Mesodermal cell (in vitro differentiated cells): ENCODE results near the gene KLHDC3.

Experiments used
- H3K27ac ChIP-seq: 2 replicates; pipeline ENCODE4 v1.7.0; 2013; ENCODE audit warnings: mild to moderate bottlenecking, low read depth, low read length, moderate library complexity; ENCODE audit not compliant: severe bottlenecking
- H3K36me3 ChIP-seq: 2 replicates; pipeline ENCODE4 v1.7.1; 2013; ENCODE audit warnings: mild to moderate bottlenecking, low read length, moderate library complexity; ENCODE audit not compliant: control insufficient read depth, insufficient read depth
- H3K4me1 ChIP-seq: one replicate; pipeline ENCODE4 v1.7.1; 2013; ENCODE audit warnings: mild to moderate bottlenecking, low read length; ENCODE audit not compliant: insufficient read depth, control insufficient read depth, poor library complexity, severe bottlenecking
- H3K4me3 ChIP-seq: 2 replicates; pipeline ENCODE4 v1.7.0; 2013; ENCODE audit warnings: low read length, control low read depth, mild to moderate bottlenecking; ENCODE audit not compliant: insufficient read depth, poor library complexity, severe bottlenecking; ENCODE audit errors: extremely low read depth
- H3K9me3 ChIP-seq: 2 replicates; pipeline ENCODE4 v1.7.1; 2013; ENCODE audit warnings: mild to moderate bottlenecking, low read length, moderate library complexity; ENCODE audit not compliant: control insufficient read depth
- WGBS, 2 experiments: methylation state at CpG; one replicate each; pipeline ENCODE4 v1.1.5; 2013; ENCODE audit warnings: missing lambda C conversion rate in 2 of 2; ENCODE audit not compliant: insufficient coverage in 2 of 2; 5-methylcytosine and 5-hydroxymethylcytosine counted together

The KLHDC3 gene

GRCh38 chr6:43013097-43013842 is 779 bp upstream of the KLHDC3 start:
- Histone ChIP-seq H3K9me3 (no peaks in the 10 kb centered on the region), H3K4me1 (peaks cover 16% of the 10 kb centered on the region), H3K27ac (no peak overlapping the region), H3K4me3 (peak overlapping the region; percentile 85), H3K36me3 (peaks cover 71% of the 10 kb centered on the region)
- WGBS, 2 experiments = 3 to 19% methylated on average over 11 to 16 of the region's 25 CpGs

GRCh38 chr6:43014434-43014909 is 423 bp downstream of the KLHDC3 start:
- Histone ChIP-seq H3K36me3 (peaks cover 71% of the 10 kb centered on the region), H3K9me3 (no peaks in the 10 kb centered on the region), H3K4me3 (peak overlapping the region; percentile 85), H3K4me1 (peaks cover 16% of the 10 kb centered on the region), H3K27ac (peak overlapping the region; percentile 80)
- WGBS, 2 experiments = 4 to 9% methylated on average over 6 to 7 of the region's 7 CpGs

GRCh38 chr6:43016176-43016942 is 2.3 kb downstream of the KLHDC3 start:
- Histone ChIP-seq H3K9me3 (no peaks in the 10 kb centered on the region), H3K4me1 (peaks cover 29% of the 10 kb centered on the region), H3K27ac (no peak overlapping the region), H3K4me3 (no peak overlapping the region), H3K36me3 (peaks cover 62% of the 10 kb centered on the region)
- WGBS, 2 experiments = 86 to 87% methylated on average over 3 to 5 of the region's 7 CpGs

- Histone ChIP-seq H3K36me3 (peaks cover 56% of the 10 kb centered on the region), H3K4me1 (peaks cover 29% of the 10 kb centered on the region), H3K9me3 (no peaks in the 10 kb centered on the region), H3K27ac (no peak overlapping the region), H3K4me3 (no peak overlapping the region)
- 95 to 99% methylated on average over 10 to 12 of the region's 12 CpGs for WGBS, 2 experiments
Observed at GRCh38 chr6:43016943-43017334, 2.9 kb downstream of the KLHDC3 start.

- Histone ChIP-seq H3K27ac (no peak overlapping the region), H3K4me1 (peaks cover 27% of the 10 kb centered on the region), H3K4me3 (no peak overlapping the region), H3K9me3 (no peaks in the 10 kb centered on the region), H3K36me3 (peaks cover 62% of the 10 kb centered on the region)
- WGBS, 2 experiments = 93 to 100% methylated on average over 2 of the region's 2 CpGs
Observed at GRCh38 chr6:43019152-43019551, 5.1 kb downstream of the KLHDC3 start.

- Histone ChIP-seq H3K9me3 (no peaks in the 10 kb centered on the region), H3K4me3 (no peak overlapping the region), H3K4me1 (peaks cover 27% of the 10 kb centered on the region), H3K27ac (peak overlapping the region; percentile 23), H3K36me3 (peaks cover 72% of the 10 kb centered on the region)
- WGBS, 2 experiments = 80 to 92% methylated on average over 1 to 2 of the region's 3 CpGs
Observed at GRCh38 chr6:43020052-43020705, 6.1 kb downstream of the KLHDC3 start.

- Histone ChIP-seq H3K9me3 (no peaks in the 10 kb centered on the region), H3K36me3 (peaks cover 76% of the 10 kb centered on the region), H3K27ac (peak overlapping the region; percentile 77), H3K4me1 (peaks cover 27% of the 10 kb centered on the region), H3K4me3 (peak overlapping the region; percentile 91)
- 78% methylated on average over 3 of the region's 5 CpGs; no CpG with 5 or more reads in 1 of the 2 experiments for WGBS, 2 experiments
Observed at GRCh38 chr6:43020847-43021246, 6.8 kb downstream of the KLHDC3 start.

- Histone ChIP-seq H3K4me1 (peaks cover 25% of the 10 kb centered on the region), H3K9me3 (no peaks in the 10 kb centered on the region), H3K27ac (peak within 1 kb of the TSS; percentile 77), H3K36me3 (peaks cover 76% of the 10 kb centered on the region), H3K4me3 (peak within 1 kb of the TSS; percentile 91)
- WGBS, 2 experiments = 2% methylated on average over 42 to 56 of the region's 56 CpGs
Observed at GRCh38 chr6:43021270-43022047, 7.4 kb downstream of the KLHDC3 start, which contains the start of gene RRP36. TSS of gene RRP36 (plus strand) at chr6:43021623. CDS start at chr6:43021655, 32 bp downstream.

GRCh38 chr6:43024436-43024835 is 10.4 kb downstream of the KLHDC3 start:
- peaks cover 20% of the 10 kb centered on the region for H3K4me1 ChIP-seq
- peaks cover 76% of the 10 kb centered on the region for H3K36me3 ChIP-seq
- 97 to 100% methylated on average over 2 of the region's 2 CpGs for WGBS, 2 experiments
- H3K27ac ChIP-seq = no peak overlapping the region
- no peak overlapping the region for H3K4me3 ChIP-seq
- H3K9me3 ChIP-seq = no peaks in the 10 kb centered on the region

- WGBS, 2 experiments = 88 to 100% methylated on average over 3 to 5 of the region's 5 CpGs
Observed at GRCh38 chr6:43026365-43026764, 12.3 kb downstream of the KLHDC3 start.

More at GRCh38 chr6:43026365-43026764, 12.3 kb downstream of the KLHDC3 start:
- Histone ChIP-seq H3K27ac (no peak overlapping the region), H3K9me3 (no peaks in the 10 kb centered on the region), H3K36me3 (peaks cover 81% of the 10 kb centered on the region), H3K4me1 (peaks cover 7% of the 10 kb centered on the region), H3K4me3 (no peak overlapping the region)
